Retinal pigment epithelial cell (primary cell): ENCODE data around the gene DDI2.

Experiments
- DNase-seq: peaks from one replicate; pipeline ENCODE4 v3.0.0-alpha.2; 2010; ENCODE audit warnings: low read depth
- H3K4me3 ChIP-seq: 2 replicates; pipeline ENCODE4 v1.5.1; 2011; ENCODE audit warnings: mild to moderate bottlenecking, low read length, control low read depth, moderate library complexity
- CTCF ChIP-seq: conservative IDR thresholded peaks from 2 replicates; pipeline ENCODE4 v1.5.1; 2011; ENCODE audit warnings: low read depth, low read length, control low read depth, inconsistent platforms

DDI2 gene

DNA sequence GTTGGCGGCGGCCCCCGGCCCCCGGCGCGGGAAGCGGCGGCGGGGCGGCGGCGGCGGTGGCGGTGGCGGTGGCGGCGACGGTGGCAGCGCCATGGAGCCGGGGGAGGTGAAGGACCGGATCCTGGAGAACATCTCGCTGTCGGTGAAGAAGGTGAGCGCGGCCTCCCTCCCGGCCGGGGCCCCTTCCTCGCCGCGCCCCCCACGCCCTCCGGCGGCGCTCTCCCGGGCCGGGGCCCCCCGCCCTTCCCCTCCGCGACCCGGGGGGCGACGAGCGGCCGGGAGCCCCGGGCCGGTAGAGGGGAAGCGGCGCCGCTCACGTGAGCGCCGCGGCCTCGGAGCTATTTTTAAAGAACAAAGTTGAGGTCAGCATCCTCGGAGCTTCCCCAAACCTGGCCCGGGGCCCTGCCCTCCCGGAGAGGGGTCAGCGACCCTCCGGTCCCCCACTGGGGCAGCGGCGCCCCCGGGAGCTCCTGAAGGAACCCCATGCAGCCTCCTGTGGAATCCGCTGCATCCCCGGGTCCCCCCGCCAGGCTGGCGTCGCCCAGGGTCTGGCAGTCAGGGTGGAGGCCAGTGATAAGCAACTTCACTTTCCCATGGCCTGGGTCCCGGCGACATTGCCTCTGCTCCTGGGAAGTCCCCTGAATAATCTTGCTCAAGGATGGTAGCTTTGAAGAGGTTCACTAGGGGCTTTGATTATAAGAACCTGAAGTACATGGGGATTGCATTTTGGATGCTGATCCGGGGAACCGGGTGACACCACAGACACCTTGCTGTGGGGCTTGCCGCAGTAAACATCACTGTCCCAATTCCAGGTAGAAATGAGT lies 67.4 kb downstream of the DDI2 start:
- no peak for DNase-seq
- H3K4me3 ChIP-seq, result peak overlapping the region; percentile 83

GRCh38 chr1:15685820-15686219 lies 68.6 kb downstream of the DDI2 start:
- TF ChIP-seq CTCF, result no peak
- no peak for DNase-seq
- H3K4me3 ChIP-seq, result peak overlapping the region; percentile 83

More for the DNA sequence above, 67.4 kb downstream of the DDI2 start:
- TF ChIP-seq CTCF, result no peak

- no peak overlapping the region for H3K4me3 ChIP-seq
- no peak for DNase-seq
- TF ChIP-seq CTCF, result no peak
Measured at GRCh38 chr1:15687446-15687845, 70.2 kb downstream of the DDI2 start.

GRCh38 chr1:15690317-15690716 lies 73.1 kb downstream of the DDI2 start:
- TF ChIP-seq CTCF, result no peak
- DNase-seq, result no peak
- no peak overlapping the region for H3K4me3 ChIP-seq

GRCh38 chr1:15691434-15692032 lies 74.3 kb downstream of the DDI2 start:
- H3K4me3 ChIP-seq, result no peak overlapping the region
- no peak for DNase-seq
- TF ChIP-seq CTCF, result no peak

GRCh38 chr1:15692121-15692682 lies 74.9 kb downstream of the DDI2 start:
- TF ChIP-seq CTCF, result no peak
- no peak overlapping the region for H3K4me3 ChIP-seq
- DNase-seq, result no peak

- H3K4me3 ChIP-seq, result no peak overlapping the region
- no peak for DNase-seq
- no peak for TF ChIP-seq CTCF
Measured at GRCh38 chr1:15693371-15693770, 76.1 kb downstream of the DDI2 start.
